GM18868 (cell line): Measurements from ENCODE around the gene MYO1D.
"Not testable (repeated sequence)": the region's sequence is repeated elsewhere in the genome, so short reads cannot be mapped to it uniquely, and the experiment has no call there.

Source experiments
- ATAC-seq: cut with Tn5 transposase; IDR thresholded peaks from one replicate; pipeline ENCODE4 v1.9.1; 2021; ENCODE audit warnings: mild to moderate bottlenecking, moderate library complexity; ENCODE audit not compliant: unreplicated experiment

MYO1D gene

DNA sequence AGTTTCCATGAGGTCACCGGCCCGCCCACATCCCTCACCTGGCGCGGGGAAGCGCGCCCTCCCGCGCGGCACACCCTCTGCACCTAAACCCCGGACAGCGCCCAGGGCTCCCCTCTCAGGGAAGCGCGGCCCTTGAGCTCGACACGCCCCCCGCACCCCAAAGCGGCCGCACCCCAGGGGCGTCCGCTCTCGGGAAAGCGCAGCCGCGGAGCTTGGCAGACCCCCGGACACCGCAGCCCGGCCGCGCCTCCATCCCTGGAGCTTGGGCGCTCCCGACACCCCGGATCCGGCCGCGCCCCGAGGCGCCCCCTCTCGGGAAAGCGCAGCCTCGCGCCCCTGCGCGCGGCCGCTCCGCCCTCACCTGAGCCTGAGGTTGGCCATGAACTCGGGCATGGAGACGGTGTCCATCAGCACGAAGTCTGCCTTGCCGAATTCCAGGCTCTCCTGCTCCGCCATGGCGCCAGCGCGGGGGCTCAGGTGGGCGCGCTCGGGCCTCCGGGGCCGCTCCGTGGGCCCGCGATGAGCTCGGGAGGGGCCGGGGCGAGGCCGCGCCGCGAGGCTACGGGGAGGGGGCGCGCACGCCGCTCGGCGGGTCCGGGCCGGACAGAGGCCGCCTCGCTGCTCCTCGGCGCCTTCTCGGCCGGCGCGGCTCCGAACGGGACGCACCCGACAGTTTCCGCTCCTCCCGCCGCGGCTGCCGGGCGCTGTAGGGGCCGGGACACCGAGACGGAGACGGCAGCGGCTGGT lies at the start of gene MYO1D:
TSS of gene MYO1D (minus strand) at position 708 of the 747 bp plus-strand sequence. CDS start at position 456, 252 bp downstream.
- peak; percentile 58 for ATAC-seq

- ATAC-seq, result no peak
Observed at GRCh38 chr17:32926183-32926582, 49.3 kb upstream of the MYO1D start.

DNA sequence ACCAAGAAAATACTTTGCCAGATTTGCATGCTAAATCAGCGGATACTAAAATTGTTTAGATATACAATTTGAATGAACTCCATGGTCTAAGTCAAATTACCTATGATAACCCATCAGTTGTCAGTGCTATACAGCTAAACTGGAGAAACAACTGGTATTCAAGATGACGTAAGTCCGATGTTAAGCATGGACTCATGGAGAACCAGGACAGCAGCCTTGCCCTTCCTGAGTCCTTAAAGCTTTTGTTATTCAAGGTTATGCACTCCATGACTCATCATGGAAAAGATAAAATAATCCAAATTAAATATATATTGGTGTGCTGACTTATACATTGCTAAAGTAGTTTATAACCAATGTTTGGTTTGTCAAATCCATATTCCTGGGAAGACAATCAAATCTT lies 47.0 kb upstream of the MYO1D start:
- not testable (repeated sequence) for ATAC-seq

GRCh38 chr17:32921017-32921416 lies 44.1 kb upstream of the MYO1D start:
- no peak for ATAC-seq

DNA sequence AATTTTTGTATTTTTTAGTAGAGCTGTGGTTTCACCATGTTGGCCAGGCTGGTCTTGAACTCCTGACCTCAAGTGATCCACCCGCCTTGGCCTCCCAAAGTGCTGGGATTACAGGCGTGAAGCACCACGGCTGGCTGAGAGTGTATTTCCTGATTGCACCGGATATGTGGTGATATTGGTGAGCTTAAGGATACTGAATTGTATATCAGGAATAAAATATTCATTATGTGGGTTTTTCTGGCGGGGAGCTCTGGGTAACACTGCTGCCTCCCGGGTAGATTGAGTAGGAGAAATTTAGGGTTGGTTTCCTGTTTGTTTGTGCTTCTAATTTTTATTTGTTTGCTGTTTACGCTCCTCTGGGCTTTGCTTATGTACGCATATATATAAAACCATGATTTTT lies 43.4 kb upstream of the MYO1D start:
- ATAC-seq, result no peak

GRCh38 chr17:32919876-32920275 lies 43.0 kb upstream of the MYO1D start:
- not testable (repeated sequence) for ATAC-seq

DNA sequence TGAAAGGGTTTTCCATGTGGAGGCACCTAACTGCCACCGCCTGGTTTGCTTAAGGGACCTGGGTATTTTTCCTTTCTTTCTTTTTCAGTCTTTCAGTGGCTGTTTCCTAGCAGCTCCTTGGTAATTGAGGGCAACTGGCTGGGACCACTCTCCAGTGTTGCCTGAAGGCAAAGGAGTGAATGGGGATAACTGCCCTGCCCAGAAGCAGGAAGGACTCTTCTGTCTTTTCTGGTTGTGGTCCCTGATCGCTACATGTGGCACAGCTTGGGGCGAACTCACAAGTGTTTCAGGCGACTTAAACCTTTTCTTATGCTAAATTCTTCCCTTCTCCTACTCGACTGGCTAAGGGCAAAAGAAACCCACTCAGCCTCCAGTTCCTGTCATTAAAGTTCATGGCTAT lies 40.9 kb upstream of the MYO1D start:
- ATAC-seq, result no peak

- no peak for ATAC-seq
Observed at GRCh38 chr17:32917081-32917480, 40.2 kb upstream of the MYO1D start.

- no peak for ATAC-seq
Observed at GRCh38 chr17:32916134-32916533, 39.2 kb upstream of the MYO1D start.

DNA sequence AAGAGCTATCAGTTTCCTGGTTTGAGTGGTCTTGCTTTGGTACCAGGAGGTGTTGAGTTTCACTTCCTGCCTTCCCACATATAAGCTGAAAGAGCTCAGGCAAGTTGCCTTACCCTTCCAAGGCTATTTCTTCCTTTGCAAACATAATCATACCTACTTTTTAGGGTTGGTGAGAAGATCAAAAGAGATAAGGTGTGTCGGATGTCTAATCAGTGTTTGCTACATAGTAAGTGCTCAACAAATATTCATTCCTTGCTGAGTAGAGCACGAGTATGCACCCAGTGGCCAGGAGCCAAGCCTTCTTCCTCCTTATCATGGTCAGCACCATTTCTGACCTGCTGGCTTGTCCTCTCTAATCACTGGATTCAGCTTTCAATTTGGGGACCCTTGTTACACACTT lies 38.3 kb upstream of the MYO1D start:
- no peak for ATAC-seq

- ATAC-seq, result no peak
Observed at GRCh38 chr17:32914181-32914580, 37.3 kb upstream of the MYO1D start.

DNA sequence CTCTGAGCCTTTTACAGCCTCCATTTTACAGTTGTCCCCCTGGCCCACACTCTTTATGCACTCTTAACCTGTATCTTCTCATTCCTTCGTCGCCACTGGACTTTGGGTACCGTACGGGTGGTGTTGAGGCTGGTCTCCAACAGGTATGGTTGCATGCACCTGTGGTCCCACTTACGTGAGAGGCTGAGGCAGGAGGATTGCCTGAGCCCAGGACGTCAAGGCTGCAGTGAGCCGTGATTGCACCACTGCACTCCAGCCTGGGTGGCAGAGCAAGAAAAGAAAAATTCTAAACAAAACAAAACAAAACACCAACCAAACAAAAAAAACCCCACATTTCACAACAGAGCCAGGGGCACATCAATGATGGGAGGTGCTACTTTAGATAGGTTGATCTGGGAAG lies 36.7 kb upstream of the MYO1D start:
- ATAC-seq, result no peak

DNA sequence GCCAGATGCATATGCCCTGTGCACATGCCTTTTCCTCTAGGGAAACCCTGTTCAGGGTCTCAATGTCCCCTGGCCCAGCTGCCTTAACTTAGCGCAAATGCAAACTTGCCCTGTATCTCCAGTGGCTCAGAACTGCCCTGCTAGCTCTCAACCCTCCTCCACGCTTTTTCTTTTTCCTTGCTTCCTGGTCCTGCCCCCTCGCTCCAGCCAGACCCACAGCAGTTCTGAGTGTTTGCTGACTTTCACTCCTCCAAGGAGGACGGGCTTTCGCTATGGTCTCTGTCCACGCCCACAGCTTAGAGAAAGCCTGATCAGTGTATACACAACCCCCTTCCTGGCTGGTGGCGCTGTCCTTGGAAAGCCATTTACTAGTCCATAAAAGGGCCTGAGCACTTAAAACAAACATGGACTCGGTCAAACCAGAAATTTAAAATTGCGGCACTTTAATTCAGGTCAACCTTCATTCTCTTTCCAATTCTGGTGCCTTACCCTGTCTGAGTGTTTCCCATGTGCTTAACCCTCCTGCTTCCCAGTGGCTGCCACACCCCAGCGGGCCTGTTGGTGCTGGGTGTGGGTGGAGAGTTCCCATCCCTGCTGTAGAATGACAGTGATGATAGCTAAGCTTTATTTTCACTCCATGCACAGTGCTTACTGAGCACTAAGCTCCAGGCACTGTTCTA lies 35.4 kb upstream of the MYO1D start:
- no peak for ATAC-seq

DNA sequence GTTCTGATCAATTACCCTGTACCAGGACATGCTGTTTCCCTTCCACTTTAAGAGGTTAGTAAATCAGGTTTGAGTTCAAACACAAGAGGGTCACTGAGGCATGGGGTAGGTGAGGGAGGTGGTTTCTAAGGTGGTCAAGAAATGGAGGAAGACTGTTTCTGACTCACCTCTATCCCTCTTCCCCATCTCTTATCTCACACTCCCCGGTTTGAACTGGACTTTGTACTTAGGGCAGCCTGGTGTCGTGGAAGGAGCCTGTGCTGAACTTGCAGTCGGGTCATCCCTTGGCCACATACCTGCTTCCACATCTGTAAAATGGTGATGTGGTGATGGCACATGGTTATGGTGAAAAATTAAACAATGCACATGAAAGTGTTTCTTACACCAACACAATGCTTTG lies 33.8 kb upstream of the MYO1D start:
- ATAC-seq, result no peak

- no peak for ATAC-seq
Observed at GRCh38 chr17:32909787-32910369, 33.0 kb upstream of the MYO1D start.

DNA sequence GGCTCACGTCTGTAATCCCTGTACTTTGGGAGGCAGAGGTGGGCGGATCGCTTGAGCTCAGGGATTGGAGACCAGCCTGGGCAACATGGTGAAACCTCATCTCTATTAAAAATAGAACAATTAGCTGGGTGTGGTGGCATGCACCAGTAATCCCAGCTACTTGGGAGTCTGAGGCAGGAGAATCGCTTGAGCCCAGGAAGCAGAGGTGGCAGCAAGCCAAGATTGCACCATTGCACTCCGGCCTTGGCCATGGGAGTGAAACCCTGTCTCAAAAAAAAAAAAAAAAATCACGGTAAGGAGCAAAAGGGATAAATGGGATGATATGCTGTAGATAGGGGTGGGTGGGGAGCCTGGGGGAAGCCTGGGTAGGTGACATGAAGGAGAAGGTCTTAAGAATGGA lies 30.7 kb upstream of the MYO1D start:
- no peak for ATAC-seq

GRCh38 chr17:32904891-32905290 lies 28.0 kb upstream of the MYO1D start:
- ATAC-seq, result no peak

DNA sequence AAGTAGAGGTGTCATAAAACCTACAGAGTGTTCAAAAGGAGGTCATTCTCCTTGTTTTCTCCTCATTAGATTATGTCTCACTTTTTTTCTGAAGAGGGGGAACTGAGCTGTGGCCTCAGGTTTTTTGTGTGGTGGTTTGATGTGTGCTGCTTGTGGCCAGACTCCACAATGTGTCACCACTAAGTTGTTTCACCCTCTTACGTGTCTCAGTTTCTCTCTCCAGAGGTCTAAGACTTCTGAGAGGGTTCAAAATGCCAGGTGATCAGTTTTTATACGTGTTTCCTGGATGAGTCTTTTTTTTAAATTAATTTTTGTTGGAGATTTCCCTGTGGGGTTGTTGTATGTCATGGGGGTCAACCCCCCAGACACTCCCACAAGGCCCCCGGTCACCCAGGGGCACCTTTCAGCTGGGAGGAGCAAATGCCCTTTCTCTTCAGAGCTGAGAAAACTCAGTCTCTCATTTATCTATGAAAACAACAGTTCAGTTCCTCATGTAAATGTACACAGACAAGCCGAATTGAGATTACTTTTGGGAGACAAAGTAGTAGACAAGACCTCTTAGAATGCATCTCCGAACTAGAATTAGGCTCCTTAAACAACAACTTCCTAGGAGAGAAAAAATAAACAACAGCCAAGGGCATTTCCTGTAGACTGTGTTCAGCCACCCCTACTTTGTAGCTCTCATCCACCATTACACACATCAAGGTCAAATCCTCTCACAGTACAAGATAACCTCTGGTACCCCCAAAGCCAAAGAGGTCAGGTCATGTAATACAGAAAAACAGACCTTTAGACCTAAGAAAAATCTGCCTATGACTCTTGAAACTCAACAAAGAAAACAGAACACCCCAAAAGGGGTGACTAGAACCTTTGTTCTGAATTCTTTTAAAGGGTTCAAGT lies 27.1 kb upstream of the MYO1D start:
- ATAC-seq, result no peak

DNA sequence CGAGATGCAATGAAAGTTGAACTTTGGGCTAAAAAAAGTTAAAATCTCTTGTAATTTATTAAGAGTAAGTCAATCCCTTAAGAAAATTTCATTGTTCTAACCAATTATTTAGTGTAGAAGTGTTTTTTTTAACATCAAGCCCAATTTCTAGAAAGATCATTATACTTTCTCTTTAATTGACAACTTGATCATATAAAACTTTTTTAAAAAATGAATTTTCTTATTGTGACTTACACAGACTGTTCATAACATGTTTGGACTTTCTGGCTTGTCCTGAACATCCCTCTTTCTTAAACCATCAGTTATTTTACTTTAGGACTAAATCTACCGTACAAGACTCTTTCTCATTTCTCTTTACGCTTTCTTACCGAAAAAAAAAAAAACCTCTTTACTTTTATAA lies 24.8 kb upstream of the MYO1D start:
- no peak for ATAC-seq

GRCh38 chr17:32899236-32900013 lies 22.5 kb upstream of the MYO1D start:
- no peak for ATAC-seq
